ENCODE measurements around the gene LRP1B. TPM values are rescaled to one million over a fixed set of nuclear protein-coding genes. Genes with fewer than 3 reads are reported as not detected.

LRP1B gene
- polyA plus RNA-seq = 1 to 10 TPM in 2 of 3 donors, under 1 TPM in 1; 0.25 to 3.1 (median 2.2) TPM

GRCh38 chr2:142131010-142131669 lies at the start of gene LRP1B:
LRP1B (minus strand) TSS chr2:142131016; CDS start chr2:142130729, 287 bp downstream.
- WGBS, 3 donors = 0 to 1% (median 1%) methylated on average over 21 of the region's 21 CpGs
- H3K27ac ChIP-seq (ENCODE audit: low read depth, low read length) = no peak within 1 kb of the TSS

GRCh38 chr2:142179686-142180085 lies 48.9 kb upstream of the LRP1B start:
- WGBS, 3 donors = 69 to 86% (median 84%) methylated on average over 1 of the region's 1 CpG

GRCh38 chr2:142178604-142179003 lies 47.8 kb upstream of the LRP1B start:
- no peak overlapping the region for H3K27ac ChIP-seq (ENCODE audit: low read depth, low read length)
- 60 to 91% (median 86%) methylated on average over 1 of the region's 1 CpG for WGBS, 3 donors

More at GRCh38 chr2:142179686-142180085, 48.9 kb upstream of the LRP1B start:
- H3K27ac ChIP-seq (ENCODE audit: low read depth, low read length) = no peak overlapping the region

- 28 to 56% (median 45%) methylated on average over 1 of the region's 1 CpG for WGBS, 3 donors
Observed at GRCh38 chr2:142176941-142177340, 46.1 kb upstream of the LRP1B start.

GRCh38 chr2:142175813-142176338 lies 45.1 kb upstream of the LRP1B start:
- 17 to 30% (median 26%) methylated on average over 1 of the region's 1 CpG for WGBS, 3 donors
- no peak overlapping the region for H3K27ac ChIP-seq (ENCODE audit: low read depth, low read length)

More at GRCh38 chr2:142176941-142177340, 46.1 kb upstream of the LRP1B start:
- no peak overlapping the region for H3K27ac ChIP-seq (ENCODE audit: low read depth, low read length)

GRCh38 chr2:142174176-142174575 lies 43.4 kb upstream of the LRP1B start:
- H3K27ac ChIP-seq (ENCODE audit: low read depth, low read length) = no peak overlapping the region
- 17 to 51% (median 49%) methylated on average over 1 of the region's 1 CpG for WGBS, 3 donors

- H3K27ac ChIP-seq (ENCODE audit: low read depth, low read length) = no peak overlapping the region
- WGBS, 3 donors = 60 to 85% (median 82%) methylated on average over 2 of the region's 2 CpGs
Observed at GRCh38 chr2:142170847-142171246, 40.0 kb upstream of the LRP1B start.

GRCh38 chr2:142165790-142166189 lies 35.0 kb upstream of the LRP1B start:
- H3K27ac ChIP-seq (ENCODE audit: low read depth, low read length) = no peak overlapping the region
- 21 to 45% (median 36%) methylated on average over 3 of the region's 3 CpGs for WGBS, 3 donors

- WGBS, 3 donors = 58 to 74% (median 62%) methylated on average over 1 of the region's 1 CpG
- H3K27ac ChIP-seq (ENCODE audit: low read depth, low read length) = no peak overlapping the region
Observed at GRCh38 chr2:142153601-142154000, 22.8 kb upstream of the LRP1B start.

GRCh38 chr2:142150453-142150852 lies 19.6 kb upstream of the LRP1B start:
- WGBS, 3 donors = 56 to 82% (median 77%) methylated on average over 1 of the region's 1 CpG
- H3K27ac ChIP-seq (ENCODE audit: low read depth, low read length) = no peak overlapping the region

- WGBS, 3 donors = 44 to 54% (median 53%) methylated on average over 2 of the region's 2 CpGs
- no peak overlapping the region for H3K27ac ChIP-seq (ENCODE audit: low read depth, low read length)
Observed at GRCh38 chr2:142144547-142144946, 13.7 kb upstream of the LRP1B start.

GRCh38 chr2:142142595-142142994 lies 11.8 kb upstream of the LRP1B start:
- whole genome bisulfite sequencing, 3 donors = 66 to 87% (median 83%) methylated on average over 3 of the region's 3 CpGs
- no peak overlapping the region for H3K27ac ChIP-seq (ENCODE audit: low read depth, low read length)

- WGBS, 3 donors = 5 to 12% (median 9%) methylated on average over 2 of the region's 2 CpGs
- H3K27ac ChIP-seq (ENCODE audit: low read depth, low read length) = no peak overlapping the region
Observed at GRCh38 chr2:142140434-142140845, 9.6 kb upstream of the LRP1B start.

- 22 to 63% (median 55%) methylated on average over 4 of the region's 4 CpGs for WGBS, 3 donors
- H3K27ac ChIP-seq (ENCODE audit: low read depth, low read length) = no peak overlapping the region
Observed at GRCh38 chr2:142139384-142139783, 8.6 kb upstream of the LRP1B start.

GRCh38 chr2:142136571-142136970 lies 5.8 kb upstream of the LRP1B start:
- no peak overlapping the region for H3K27ac ChIP-seq (ENCODE audit: low read depth, low read length)

GRCh38 chr2:142134911-142135310 lies 4.1 kb upstream of the LRP1B start:
- H3K27ac ChIP-seq (ENCODE audit: low read depth, low read length) = no peak overlapping the region
- WGBS, 3 donors = 83 to 86% (median 83%) methylated on average over 3 of the region's 3 CpGs

GRCh38 chr2:142130111-142131009 lies 456 bp downstream of the LRP1B start:
- H3K27ac ChIP-seq (ENCODE audit: low read depth, low read length) = no peak overlapping the region
- 0 to 2% (median 1%) methylated on average over 68 of the region's 68 CpGs for WGBS, 3 donors

GRCh38 chr2:142128105-142128504 lies 2.7 kb downstream of the LRP1B start:
- no peak overlapping the region for H3K27ac ChIP-seq (ENCODE audit: low read depth, low read length)
- WGBS, 3 donors = 74 to 90% (median 90%) methylated on average over 5 of the region's 5 CpGs

GRCh38 chr2:142127248-142127647 lies 3.6 kb downstream of the LRP1B start:
- no peak overlapping the region for H3K27ac ChIP-seq (ENCODE audit: low read depth, low read length)
